DMS53 treated with DMSO at 0.1 percent for 48 hours (cell line): Measurements from ENCODE around the gene GIMAP1.
"Not testable (repeated sequence)": the region's sequence is repeated elsewhere in the genome, so short reads cannot be mapped to it uniquely, and the experiment has no call there.

Source experiments
- DNase-seq: peaks from one replicate; lab custom pipeline; 2025; ENCODE audit not compliant: unreplicated experiment; lab: John Stamatoyannopoulos, UW

Gene GIMAP1

DNA sequence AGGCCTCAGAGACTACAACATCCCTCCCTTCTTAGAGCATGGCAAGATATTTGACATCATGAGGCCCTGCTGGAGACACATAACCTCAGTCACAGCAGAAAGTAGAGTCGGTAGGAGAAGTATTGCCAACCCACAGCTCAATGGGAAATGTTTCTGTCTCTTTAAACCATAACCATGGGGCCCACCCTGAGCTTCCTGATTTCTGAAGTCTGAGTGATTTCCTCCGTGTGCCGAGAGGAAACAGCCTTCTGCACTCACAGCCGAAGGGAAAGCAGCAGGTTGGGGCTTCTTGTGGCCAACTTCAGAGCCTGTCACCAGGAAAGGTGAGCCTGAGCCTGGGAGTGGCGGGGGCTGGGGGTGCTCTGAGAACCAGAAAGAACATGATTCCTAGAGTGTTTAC is at the start of gene GIMAP1:
TSS of gene GIMAP1 (plus strand) at position 246 of the 400 bp plus-strand sequence. CDS start 2,435 bp downstream, outside the sequence.
- DNase-seq = no peak

DNA sequence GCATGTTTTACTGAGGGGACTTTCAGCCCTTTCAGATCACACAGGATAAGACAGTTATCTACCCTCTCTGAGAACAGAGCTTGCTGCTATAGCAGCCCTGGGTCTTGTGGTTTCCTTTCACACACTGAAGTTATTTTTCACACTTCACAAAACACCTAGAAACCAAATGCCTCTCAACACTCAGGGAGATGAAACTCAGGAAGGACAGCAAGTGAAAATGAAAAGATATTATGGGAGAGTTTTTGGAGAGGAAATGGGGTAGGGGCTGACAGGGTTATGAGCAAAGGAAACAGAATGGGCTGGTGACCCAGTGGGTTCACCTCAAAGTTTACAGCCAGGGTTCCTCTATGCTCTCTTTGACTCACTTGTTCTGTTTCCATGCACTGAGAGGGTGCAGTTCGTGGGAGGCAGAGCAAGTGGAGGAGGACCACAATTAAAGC is 47.9 kb upstream of the GIMAP1 start:
- no peak for DNase-seq

DNA sequence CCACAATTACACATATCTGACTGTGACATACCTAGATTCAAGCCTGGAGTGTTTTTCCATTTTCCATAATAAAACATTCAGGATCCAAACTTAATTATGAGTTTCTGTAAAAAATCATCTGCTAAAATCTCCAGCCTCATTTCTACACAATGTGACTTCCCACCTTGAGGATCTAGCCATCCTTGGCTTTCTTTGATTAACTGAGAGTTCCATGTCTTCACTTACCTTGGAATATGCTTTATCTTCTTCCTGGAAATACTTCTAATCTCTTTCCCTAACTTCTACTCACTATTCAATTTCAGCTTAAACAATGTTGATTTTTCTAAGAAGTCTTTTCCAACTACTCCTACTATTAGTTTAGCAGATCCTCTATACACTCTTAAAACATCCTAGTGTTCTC is 47.4 kb upstream of the GIMAP1 start:
- DNase-seq = no peak

DNA sequence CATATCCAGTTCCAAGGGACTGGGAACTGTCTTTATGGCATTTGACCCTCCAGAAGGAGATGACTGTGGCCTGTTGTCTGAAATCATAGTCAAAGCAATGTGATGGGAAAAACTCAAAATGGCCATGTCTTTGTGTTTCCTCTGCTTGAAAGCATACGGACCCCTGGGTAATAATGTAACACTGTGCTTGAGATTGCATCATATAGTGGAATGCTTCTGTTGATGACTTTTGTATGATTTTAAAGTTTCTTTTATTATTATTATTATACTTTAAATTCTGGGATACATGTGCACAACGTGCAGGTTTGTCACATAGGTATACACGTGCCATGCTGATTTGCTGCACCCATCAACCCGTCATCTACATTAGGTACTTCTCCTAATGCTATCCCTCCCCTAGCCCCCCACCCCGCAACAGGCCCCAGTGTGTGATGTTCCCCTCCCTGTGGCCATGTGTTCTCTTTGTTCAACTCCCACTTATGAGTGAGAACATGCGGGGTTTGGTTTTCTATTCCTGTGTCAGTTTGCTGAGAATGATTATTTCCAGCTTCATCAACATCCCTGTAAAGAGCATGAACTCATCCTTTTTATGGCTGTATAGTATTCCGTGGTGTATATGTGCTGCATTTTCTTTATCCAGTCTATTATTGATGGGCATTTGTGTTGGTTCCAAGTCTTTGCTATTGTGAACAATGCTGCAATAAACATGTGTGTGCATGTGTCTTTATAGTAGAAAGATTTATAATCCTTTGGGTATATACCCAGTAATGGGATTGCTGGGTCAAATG is 44.4 kb upstream of the GIMAP1 start:
- DNase-seq = not testable (repeated sequence)

DNA sequence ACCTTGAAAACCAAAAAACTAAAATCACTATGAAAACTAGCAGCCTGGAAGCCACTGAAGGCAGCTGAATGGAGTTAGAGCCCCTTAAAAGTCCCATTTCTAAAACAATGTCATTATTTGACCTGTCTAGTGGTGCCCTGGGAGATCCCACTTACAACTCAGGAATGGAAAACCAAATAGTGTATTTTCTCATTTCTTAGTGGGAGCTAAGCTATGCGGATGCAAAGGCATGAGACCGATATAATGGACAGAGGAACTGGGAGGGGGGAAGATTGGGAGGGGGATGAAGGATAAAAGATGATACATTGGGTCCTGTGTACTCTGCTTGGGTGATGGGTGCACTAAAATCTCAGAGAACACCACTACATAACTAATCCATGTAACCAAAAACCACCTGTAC is 40.7 kb upstream of the GIMAP1 start:
- DNase-seq = no peak

DNA sequence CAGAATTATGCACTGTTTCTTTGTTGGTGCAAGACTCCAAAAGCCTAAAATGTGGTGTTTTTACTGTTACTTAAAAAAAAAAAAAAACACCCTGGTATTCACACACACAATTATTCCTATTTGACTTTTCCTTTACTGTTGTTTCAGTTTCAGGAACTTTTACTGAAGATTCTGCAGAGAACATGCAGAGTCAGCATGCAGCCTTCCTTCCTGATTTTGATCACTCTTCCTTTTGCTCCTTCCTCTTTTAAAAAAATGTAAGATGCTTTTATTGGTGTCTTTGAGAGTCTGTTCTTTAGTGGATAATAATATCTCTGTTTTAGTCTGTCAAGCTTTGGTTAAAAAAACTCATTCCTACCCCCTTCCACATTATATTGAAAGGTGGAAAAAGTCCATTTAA is 40.1 kb upstream of the GIMAP1 start:
- not testable (repeated sequence) for DNase-seq

DNA sequence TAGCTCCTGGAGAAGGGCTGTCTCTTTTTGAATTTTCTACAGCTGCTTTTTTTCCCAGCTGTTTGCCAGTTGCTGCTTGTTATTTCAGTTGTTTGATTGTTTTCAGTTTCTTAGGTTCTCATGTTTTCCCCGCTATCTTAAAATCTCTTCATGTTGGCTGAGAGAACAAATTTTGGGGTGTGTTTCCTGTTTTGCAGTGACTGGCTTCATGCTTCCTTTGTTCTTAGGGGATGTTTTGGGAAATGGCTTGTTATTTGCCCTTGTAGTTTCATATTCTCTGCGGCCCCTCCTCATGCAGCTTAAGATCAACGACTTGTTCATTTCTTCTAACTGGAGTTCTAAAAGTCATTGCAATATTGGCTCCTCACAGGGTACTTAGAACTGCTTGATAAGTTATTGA is 39.6 kb upstream of the GIMAP1 start:
- DNase-seq = not testable (repeated sequence)

DNA sequence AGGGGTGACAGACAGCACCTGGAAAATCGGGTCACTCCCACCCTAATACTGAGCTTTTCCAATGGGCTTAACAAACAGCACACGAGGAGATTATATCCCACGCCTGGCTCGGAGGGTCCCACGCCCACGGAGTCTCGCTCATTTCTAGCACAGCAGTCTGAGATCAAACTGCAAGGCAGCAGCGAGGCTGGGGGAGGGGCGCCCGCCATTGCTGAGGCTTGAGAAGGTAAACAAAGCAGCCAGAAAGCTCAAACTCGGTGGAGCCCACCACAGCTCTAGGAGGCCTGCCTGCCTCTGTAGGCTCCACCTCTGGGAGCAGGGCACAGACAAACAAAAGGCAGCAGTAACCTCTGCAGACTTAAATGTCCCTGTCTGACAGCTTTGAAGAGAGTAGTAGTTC is 37.8 kb upstream of the GIMAP1 start:
- DNase-seq = not testable (repeated sequence)

DNA sequence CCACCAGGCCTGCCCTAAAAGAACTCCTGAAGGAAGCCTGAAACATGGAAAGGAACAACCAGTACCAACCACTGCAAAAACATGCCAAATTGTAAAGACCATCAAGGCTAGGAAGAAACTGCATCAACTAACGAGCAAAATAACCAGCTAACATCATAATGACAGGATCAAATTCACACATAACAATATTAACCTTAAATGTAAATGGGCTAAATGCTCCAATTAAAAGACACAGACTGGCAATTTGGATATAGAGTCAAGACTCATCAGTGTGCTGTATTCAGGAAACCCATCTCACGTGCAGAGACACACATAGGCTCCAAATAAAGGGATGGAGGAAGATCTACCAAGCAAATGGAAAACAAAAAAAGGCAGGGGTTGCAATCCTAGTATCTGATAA is 36.0 kb upstream of the GIMAP1 start:
- not testable (repeated sequence) for DNase-seq

DNA sequence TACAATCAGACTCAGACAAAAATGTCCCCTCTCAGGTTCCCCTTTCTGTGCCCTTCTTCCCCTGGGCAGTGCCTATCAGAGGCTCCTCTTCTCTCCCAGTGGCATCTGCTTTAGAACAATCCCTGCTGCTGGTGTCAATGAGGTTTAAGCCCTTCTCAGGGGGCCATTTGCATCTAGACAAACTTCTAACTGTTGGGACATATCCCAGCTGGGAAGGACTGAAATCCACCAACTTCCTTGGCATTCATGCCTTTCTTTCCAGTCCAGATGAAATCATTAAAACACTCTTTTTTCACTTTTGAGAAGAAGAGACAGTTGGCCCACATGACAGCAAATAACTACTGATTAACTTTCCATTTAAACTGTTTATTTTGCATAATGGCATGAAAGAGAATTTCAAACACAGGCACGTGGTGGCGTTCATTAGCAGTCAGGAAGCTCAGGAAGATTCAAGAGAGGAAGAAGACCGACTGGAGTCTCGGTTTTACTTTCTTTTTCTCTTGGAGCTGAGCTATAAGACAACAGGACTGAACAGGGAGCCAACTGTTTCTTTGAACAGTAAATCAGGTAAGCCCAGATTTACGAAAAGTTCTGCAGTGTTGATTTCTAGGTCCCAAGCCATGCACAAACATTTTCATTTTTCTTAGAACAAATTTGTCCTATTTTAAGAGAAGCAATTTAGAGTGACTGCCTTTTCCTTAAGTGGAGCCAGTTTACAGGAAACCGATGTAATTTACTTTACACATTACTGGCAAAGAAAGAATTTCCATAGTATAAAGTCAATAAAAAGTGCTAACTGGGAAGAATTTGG is 31.0 kb upstream of the GIMAP1 start, which contains the start of gene GIMAP2:
TSS of gene GIMAP2 (plus strand) at position 488 of the 811 bp plus-strand sequence. CDS start 1,354 bp downstream, outside the sequence.
- DNase-seq = peak; percentile 13

DNA sequence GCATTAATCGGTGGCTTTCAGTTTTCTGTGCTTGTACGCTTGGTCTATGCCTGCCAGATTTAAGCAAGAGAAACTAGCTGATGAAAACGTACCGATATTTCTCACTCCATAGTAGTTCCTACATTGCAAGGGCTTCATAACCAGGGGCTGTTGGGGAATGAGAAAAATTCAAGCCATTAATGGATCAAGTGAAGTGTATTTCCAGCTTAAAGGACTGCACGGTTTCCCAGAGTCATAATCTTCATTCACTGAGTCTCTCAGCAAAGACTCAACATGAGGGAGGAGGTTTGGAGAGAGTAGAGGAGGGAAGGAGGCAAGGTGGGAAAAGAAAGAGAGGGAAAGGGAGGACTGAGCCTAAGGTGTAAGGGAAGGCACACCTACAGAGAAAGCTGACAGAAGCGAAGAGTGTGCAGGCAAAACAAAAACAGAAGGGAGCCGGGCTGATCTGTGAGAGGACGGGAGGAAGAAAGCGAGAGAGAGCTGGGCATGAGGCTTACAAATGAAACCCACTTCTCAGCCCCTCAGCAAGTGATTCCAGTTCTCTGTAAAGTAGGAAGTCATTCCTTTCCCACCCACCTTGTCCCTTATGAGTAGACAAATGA is 30.3 kb upstream of the GIMAP1 start:
- peak; percentile 13 for DNase-seq

DNA sequence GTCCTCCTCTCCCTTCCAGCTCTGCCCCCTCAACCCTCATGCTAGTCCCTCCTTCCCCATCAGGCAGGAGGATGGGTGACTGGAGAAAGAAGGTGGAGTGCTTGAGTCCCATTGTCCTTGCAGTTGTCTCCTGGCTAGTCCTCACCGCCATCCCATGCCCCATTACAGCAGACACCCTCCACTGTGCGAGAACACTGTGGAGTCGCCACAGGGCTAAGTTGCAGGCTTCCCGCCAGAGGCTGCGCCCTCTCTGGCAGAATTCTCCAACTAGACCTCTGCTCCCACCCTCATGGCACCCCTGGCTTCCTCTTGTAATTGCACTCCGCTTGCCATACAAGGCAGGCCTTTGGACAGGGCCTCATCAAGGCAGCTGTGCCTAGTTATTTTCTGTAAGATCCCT is 27.8 kb upstream of the GIMAP1 start:
- DNase-seq = no peak

DNA sequence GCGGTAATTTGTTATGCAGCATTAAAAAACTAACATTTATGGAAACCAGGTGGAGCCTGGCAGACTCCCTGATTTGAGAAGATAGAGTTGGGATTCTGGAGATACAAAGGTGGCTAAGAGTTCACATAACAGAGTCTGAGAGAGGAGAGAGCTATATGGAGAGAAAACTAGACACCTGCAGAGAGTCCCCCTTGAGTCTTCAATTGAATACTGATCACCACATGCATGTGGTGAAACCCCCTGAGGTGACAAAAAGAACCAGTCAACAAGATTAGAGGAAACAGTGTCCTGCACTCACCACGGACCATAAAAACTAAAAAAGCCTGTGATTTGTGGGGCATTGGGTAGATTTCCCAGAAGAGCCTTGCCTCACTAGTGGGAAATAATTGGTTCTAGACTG is 20.8 kb upstream of the GIMAP1 start:
- no peak for DNase-seq

DNA sequence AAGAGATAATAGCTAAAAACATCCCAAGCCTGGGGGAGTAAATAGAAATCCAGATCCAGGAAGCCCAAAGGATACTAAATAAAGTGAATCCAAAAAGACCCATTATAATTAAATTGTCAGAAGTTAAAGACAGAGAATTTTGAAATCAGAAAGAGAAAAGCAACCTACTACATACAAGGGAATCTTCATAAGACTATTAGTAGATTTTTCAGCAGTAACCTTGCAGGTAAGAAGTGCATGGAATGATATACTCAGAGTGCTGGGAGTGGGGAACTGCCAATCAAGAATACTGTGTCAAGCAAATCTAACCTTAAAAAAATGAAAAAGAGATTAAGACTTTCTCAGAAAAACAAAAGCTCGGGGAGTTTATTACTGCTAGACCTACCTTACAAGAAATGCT is 13.2 kb upstream of the GIMAP1 start:
- no peak for DNase-seq

DNA sequence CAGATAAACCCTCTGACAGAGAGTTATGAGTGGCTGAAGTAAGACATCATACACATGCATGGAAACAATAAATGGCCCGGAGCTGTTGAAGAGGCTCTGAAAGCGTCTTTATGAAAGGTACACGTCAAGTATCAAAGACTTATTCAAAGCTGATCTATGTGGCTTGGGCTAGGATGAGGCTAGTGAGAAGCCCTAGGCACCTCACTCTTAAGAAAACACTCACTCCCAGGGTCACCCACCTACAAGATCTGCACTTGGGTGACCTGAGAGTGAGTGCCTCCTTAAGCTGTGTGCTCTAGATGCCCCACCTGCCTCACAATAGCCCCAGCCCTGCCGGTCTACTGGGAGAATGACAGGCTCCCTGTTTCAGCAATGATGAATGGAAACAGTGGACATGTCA is 1.1 kb upstream of the GIMAP1 start:
- DNase-seq = no peak

DNA sequence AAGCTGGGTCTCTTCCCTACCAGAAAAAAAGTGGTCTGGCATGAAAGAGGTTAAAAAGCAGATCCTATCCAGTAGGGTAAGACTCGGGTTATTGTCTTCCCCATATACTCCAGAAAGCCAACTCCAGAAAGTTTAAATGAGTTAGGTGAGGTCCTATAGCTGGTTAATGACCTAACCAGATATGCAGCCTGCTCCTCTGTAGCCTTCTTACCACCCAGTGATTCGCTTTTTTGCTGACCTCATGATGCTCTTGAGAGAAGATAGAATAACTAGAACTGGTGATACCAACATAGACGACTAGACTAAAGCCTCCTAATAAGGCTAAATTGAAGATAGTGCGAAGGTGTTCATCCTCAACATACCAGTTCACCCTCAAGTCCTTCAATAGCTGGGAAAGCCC is 675 bp upstream of the GIMAP1 start:
- DNase-seq = no peak

DNA sequence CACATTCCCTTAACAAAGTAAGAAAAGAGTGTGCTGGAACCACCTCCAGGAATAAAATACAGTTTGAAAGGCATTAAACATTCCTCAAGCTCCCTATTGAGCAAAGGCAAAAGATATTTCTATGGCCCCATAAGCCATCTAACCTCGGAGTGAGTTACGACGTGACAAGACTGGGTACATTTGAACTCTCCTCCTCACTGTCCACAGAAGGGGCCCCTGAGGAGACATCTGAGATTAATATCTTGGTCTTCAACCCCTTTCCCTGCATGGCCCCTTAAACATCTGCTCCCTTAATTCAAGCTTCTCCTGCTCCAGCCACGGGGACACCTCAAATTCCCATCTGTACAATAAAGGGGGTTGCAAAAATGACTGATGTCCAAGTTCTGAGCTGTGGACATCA is 526 bp downstream of the GIMAP1 start:
- DNase-seq = no peak

DNA sequence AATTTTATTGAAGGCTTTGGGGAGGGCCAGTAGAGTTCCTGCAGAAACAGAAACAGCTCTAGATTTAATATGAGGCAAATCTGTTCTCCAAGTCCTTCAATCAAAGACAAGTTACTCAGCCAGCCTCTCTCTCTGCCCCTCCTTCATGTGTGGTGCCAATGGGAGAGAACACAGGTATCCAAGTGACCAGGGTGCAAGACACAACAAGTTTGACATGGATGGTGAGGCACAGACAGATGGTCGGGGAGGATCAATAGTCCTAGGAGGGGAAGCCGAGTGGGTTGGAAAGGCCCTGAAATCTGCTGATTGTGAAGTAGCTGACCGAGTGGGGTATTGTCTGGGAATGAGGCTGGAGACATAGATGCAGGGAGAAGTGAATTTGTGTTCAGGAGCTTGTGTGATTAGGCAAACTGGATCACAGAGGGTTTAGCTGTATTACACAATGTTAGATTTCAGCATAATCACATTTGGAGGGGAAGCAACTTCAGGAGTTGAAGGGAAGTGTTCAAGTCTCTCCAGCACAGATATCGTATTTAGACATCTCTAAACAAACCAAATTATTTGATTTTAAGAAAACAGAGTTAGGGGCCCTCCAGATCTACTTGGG is 1.5 kb downstream of the GIMAP1 start:
- DNase-seq = no peak

DNA sequence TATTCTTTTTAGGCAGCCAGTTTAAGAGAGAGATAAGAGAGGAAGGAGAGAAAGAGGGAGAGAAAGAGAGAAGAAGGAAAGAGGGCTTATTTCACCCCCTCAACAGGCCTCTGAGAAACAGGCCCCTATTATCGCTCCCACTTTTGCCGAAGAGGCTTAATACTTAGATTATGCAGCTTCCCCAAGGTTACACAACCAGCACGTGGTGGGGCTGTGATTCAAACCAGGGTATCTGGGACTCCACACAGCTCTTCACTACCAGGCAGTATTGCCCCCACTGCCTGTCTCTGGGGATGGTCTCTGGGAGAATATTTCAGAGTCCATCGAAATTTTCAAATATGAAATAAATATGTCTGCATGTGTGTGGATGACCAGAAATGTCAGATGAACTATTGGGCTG is 3.0 kb downstream of the GIMAP1 start:
- no peak for DNase-seq

DNA sequence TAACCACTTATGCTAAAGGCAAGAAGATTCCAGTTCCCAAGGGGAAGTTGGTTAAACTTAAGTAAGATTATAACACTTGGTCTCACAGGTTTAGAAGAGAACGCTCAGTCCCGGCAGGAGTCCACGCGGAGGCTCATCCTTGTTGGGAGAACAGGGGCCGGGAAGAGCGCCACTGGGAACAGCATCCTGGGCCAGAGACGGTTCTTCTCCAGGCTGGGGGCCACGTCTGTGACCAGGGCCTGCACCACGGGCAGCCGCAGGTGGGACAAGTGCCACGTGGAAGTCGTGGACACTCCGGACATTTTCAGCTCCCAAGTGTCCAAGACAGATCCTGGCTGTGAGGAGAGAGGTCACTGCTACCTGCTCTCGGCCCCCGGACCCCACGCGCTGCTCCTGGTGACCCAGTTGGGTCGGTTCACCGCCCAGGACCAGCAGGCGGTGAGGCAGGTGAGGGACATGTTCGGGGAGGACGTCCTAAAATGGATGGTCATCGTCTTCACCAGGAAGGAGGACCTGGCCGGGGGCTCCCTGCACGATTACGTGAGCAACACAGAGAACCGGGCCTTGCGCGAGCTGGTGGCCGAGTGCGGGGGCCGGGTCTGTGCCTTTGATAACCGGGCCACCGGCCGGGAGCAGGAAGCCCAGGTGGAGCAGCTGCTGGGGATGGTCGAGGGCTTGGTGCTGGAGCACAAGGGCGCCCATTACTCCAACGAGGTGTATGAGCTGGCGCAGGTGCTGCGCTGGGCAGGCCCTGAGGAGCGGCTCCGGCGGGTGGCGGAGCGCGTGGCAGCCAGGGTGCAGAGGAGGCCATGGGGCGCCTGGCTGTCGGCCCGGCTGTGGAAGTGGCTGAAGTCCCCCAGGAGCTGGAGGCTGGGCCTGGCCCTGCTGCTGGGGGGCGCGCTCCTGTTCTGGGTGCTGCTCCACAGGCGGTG is 3.8 kb downstream of the GIMAP1 start:
- no peak for DNase-seq
